Measurements from ENCODE around the gene TRIP4. TPM values are rescaled to one million over a fixed set of nuclear protein-coding genes. Genes with fewer than 3 reads are reported as not detected.
A peak's percentile ranks its signal among the peaks of the same experiment; 100 is the strongest.

The TRIP4 gene
- total and polyA plus RNA-seq, 9 of the 15 experiments (the other 6 are each of a cell fraction or from before 2014, with no cell fraction given) = 7.6 to 23.3 (median 16.7) TPM

DNA sequence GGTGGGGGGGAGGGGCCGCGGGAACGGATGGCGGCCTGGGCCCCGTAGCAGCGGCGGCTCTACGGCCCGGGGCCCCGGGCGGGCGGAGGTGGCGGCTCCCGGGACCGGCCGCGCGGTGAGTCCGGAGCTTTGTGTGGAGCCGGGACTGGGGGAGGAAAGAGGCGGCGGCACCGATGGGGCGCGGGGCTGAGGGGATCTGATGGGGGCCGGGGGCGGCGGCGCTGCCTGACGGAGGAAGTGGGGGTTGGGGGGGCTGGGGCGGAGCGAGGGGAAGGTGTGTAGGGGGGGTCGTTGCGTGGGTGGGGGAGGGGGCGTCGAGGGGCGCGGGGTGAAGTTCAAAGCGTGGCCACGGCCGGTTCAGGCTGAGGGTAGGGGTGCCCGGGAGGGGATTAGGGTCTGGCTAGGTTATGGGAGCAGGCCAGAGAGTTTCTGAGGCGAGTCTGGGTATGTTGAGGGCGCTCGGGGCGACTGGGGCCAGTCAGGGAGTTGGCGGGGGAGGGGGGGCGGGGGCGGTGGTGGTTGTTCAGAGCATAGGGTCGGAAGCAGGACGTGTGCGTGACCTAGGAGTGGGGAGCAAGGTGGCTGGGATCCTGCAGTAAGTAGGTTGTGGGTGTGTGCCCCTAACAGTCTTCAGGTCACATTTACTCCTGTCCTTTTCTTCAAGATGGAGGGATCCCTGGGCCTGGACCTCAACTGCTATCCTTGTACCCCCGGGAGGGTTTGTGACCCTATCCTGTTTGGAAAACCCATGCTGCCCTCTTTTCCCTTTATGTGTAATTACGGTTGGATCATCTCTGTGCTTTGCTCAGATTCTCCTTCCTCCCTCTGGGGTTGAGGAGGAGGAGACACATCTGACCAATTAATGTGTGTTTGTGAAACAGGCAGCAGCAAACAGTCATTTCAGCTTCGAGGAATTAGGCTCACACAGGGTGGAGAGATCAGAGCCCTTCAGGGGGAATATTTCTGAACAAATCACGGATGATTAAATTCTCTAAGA is 73.4 kb downstream of the TRIP4 start (continued):
- TF ChIP-seq, protein P1, sequence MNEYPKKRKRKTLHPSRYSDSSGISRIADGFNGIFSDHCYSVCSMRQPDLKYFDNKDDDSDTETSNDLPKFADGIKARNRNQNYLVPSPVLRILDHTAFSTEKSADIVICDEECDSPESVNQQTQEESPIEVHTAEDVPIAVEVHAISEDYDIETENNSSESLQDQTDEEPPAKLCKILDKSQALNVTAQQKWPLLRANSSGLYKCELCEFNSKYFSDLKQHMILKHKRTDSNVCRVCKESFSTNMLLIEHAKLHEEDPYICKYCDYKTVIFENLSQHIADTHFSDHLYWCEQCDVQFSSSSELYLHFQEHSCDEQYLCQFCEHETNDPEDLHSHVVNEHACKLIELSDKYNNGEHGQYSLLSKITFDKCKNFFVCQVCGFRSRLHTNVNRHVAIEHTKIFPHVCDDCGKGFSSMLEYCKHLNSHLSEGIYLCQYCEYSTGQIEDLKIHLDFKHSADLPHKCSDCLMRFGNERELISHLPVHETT (CRISPR knock-in tag; conservative IDR thresholded peaks at IDR 0.05 in 1 of 2, IDR thresholded peaks at IDR 0.05 in 1 of 2) = peak in 1 of 2 experiments; percentile 90; a peak in 2 of 4 replicates
- no peak for TF ChIP-seq RBM15 (IDR thresholded peaks at IDR 0.05; ENCODE audit: insufficient read depth, low read length)
- TF ChIP-seq, protein P2, sequence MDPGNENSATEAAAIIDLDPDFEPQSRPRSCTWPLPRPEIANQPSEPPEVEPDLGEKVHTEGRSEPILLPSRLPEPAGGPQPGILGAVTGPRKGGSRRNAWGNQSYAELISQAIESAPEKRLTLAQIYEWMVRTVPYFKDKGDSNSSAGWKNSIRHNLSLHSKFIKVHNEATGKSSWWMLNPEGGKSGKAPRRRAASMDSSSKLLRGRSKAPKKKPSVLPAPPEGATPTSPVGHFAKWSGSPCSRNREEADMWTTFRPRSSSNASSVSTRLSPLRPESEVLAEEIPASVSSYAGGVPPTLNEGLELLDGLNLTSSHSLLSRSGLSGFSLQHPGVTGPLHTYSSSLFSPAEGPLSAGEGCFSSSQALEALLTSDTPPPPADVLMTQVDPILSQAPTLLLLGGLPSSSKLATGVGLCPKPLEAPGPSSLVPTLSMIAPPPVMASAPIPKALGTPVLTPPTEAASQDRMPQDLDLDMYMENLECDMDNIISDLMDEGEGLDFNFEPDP (CRISPR knock-in tag; IDR thresholded peaks at IDR 0.05) = no peak
- TF ChIP-seq ZNF444 (CRISPR knock-in tag; IDR thresholded peaks at IDR 0.05) = no peak
- TF ChIP-seq ZZZ3 (IDR thresholded peaks at IDR 0.05) = no peak
- TF ChIP-seq MAFF (IDR thresholded peaks at IDR 0.05; ENCODE audit: low read length) = no peak
- no peak for TF ChIP-seq CBFA2T3 (IDR thresholded peaks at IDR 0.05)
- TF ChIP-seq FOSL1 (tag; conservative IDR thresholded peaks at IDR 0.05) = no peak
- TF ChIP-seq, protein P3, sequence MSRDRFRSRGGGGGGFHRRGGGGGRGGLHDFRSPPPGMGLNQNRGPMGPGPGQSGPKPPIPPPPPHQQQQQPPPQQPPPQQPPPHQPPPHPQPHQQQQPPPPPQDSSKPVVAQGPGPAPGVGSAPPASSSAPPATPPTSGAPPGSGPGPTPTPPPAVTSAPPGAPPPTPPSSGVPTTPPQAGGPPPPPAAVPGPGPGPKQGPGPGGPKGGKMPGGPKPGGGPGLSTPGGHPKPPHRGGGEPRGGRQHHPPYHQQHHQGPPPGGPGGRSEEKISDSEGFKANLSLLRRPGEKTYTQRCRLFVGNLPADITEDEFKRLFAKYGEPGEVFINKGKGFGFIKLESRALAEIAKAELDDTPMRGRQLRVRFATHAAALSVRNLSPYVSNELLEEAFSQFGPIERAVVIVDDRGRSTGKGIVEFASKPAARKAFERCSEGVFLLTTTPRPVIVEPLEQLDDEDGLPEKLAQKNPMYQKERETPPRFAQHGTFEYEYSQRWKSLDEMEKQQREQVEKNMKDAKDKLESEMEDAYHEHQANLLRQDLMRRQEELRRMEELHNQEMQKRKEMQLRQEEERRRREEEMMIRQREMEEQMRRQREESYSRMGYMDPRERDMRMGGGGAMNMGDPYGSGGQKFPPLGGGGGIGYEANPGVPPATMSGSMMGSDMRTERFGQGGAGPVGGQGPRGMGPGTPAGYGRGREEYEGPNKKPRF (IDR thresholded peaks at IDR 0.05; ENCODE audit: low read depth, low read length) = no peak
- TF ChIP-seq KLF16 (IDR thresholded peaks at IDR 0.05) = no peak
- no peak for TF ChIP-seq ZNF23 (CRISPR knock-in tag; IDR thresholded peaks at IDR 0.05)
- TF ChIP-seq, protein P4, sequence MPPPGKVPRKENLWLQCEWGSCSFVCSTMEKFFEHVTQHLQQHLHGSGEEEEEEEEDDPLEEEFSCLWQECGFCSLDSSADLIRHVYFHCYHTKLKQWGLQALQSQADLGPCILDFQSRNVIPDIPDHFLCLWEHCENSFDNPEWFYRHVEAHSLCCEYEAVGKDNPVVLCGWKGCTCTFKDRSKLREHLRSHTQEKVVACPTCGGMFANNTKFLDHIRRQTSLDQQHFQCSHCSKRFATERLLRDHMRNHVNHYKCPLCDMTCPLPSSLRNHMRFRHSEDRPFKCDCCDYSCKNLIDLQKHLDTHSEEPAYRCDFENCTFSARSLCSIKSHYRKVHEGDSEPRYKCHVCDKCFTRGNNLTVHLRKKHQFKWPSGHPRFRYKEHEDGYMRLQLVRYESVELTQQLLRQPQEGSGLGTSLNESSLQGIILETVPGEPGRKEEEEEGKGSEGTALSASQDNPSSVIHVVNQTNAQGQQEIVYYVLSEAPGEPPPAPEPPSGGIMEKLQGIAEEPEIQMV (tag; conservative IDR thresholded peaks at IDR 0.05; ENCODE audit: low read depth) = no peak
- no peak for TF ChIP-seq ZNF311 (CRISPR knock-in tag; IDR thresholded peaks at IDR 0.05)
- TF ChIP-seq, protein P5, sequence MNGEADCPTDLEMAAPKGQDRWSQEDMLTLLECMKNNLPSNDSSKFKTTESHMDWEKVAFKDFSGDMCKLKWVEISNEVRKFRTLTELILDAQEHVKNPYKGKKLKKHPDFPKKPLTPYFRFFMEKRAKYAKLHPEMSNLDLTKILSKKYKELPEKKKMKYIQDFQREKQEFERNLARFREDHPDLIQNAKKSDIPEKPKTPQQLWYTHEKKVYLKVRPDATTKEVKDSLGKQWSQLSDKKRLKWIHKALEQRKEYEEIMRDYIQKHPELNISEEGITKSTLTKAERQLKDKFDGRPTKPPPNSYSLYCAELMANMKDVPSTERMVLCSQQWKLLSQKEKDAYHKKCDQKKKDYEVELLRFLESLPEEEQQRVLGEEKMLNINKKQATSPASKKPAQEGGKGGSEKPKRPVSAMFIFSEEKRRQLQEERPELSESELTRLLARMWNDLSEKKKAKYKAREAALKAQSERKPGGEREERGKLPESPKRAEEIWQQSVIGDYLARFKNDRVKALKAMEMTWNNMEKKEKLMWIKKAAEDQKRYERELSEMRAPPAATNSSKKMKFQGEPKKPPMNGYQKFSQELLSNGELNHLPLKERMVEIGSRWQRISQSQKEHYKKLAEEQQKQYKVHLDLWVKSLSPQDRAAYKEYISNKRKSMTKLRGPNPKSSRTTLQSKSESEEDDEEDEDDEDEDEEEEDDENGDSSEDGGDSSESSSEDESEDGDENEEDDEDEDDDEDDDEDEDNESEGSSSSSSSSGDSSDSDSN (IDR thresholded peaks at IDR 0.05; ENCODE audit: borderline replicate concordance in 1 of 2, low read depth in 2 of 2, low read length in 2 of 2) = 0 out of 4 replicates have a peak, but pooled peaks of 1 of the 2 experiments have one; percentile 21

Measured in K562 (cell line).